Measurements from ENCODE around the gene PLEKHG4B.
"Not testable (repeated sequence)": the region's sequence is repeated elsewhere in the genome, so short reads cannot be mapped to it uniquely, and the experiment has no call there.

The PLEKHG4B gene

GRCh38 chr5:191949-192690 is 100.2 kb downstream of the PLEKHG4B start:
- Histone ChIP-seq H3K4me3 (ENCODE audit: insufficient read depth, low read depth, low read length, poor library complexity, severe bottlenecking) (no peak overlapping the region), H3K36me3 (ENCODE audit: control insufficient read depth, insufficient read depth, low read length) (no peaks in the 10 kb centered on the region), H3K27me3 (replicated peaks; ENCODE audit: control insufficient read depth, insufficient read depth, low read length, poor library complexity, severe bottlenecking) (no peaks in the 10 kb centered on the region), H3K4me1 (ENCODE audit: control insufficient read depth, insufficient read depth, low read length, poor library complexity, severe bottlenecking) (peaks cover 3% of the 10 kb centered on the region), H3K27ac (ENCODE audit: insufficient read depth, low read length, poor library complexity, severe bottlenecking) (no peak overlapping the region), H3K9me3 (ENCODE audit: control insufficient read depth, low read length) (no peaks in the 10 kb centered on the region)
- no peak for DNase-seq

GRCh38 chr5:192691-192969 is 100.7 kb downstream of the PLEKHG4B start:
- H3K36me3 ChIP-seq (ENCODE audit: control insufficient read depth, insufficient read depth, low read length): no peaks in the 10 kb centered on the region
- H3K9me3 ChIP-seq (ENCODE audit: control insufficient read depth, low read length): no peaks in the 10 kb centered on the region
- no peak overlapping the region for H3K27ac ChIP-seq (ENCODE audit: insufficient read depth, low read length, poor library complexity, severe bottlenecking)
- H3K27me3 ChIP-seq (replicated peaks; ENCODE audit: control insufficient read depth, insufficient read depth, low read length, poor library complexity, severe bottlenecking): no peaks in the 10 kb centered on the region
- no peak overlapping the region for H3K4me3 ChIP-seq (ENCODE audit: insufficient read depth, low read depth, low read length, poor library complexity, severe bottlenecking)
- no peak for DNase-seq
- peaks cover 3% of the 10 kb centered on the region for H3K4me1 ChIP-seq (ENCODE audit: control insufficient read depth, insufficient read depth, low read length, poor library complexity, severe bottlenecking)

- Histone ChIP-seq H3K4me3 (ENCODE audit: insufficient read depth, low read depth, low read length, poor library complexity, severe bottlenecking) (no peak overlapping the region), H3K36me3 (ENCODE audit: control insufficient read depth, insufficient read depth, low read length) (no peaks in the 10 kb centered on the region), H3K9me3 (ENCODE audit: control insufficient read depth, low read length) (no peaks in the 10 kb centered on the region), H3K27me3 (replicated peaks; ENCODE audit: control insufficient read depth, insufficient read depth, low read length, poor library complexity, severe bottlenecking) (no peaks in the 10 kb centered on the region), H3K27ac (ENCODE audit: insufficient read depth, low read length, poor library complexity, severe bottlenecking) (no peak overlapping the region), H3K4me1 (ENCODE audit: control insufficient read depth, insufficient read depth, low read length, poor library complexity, severe bottlenecking) (peaks cover 3% of the 10 kb centered on the region)
- DNase-seq: no peak
Observed at GRCh38 chr5:192970-193831, 101.2 kb downstream of the PLEKHG4B start.

GRCh38 chr5:194102-194501 is 102.1 kb downstream of the PLEKHG4B start:
- Histone ChIP-seq H3K36me3 (ENCODE audit: control insufficient read depth, insufficient read depth, low read length) (no peaks in the 10 kb centered on the region), H3K4me3 (ENCODE audit: insufficient read depth, low read depth, low read length, poor library complexity, severe bottlenecking) (no peak overlapping the region), H3K27me3 (replicated peaks; ENCODE audit: control insufficient read depth, insufficient read depth, low read length, poor library complexity, severe bottlenecking) (no peaks in the 10 kb centered on the region), H3K4me1 (ENCODE audit: control insufficient read depth, insufficient read depth, low read length, poor library complexity, severe bottlenecking) (no peaks in the 10 kb centered on the region), H3K27ac (ENCODE audit: insufficient read depth, low read length, poor library complexity, severe bottlenecking) (no peak overlapping the region), H3K9me3 (ENCODE audit: control insufficient read depth, low read length) (no peaks in the 10 kb centered on the region)
- no peak for DNase-seq

GRCh38 chr5:194603-195209 is 102.7 kb downstream of the PLEKHG4B start:
- Histone ChIP-seq H3K27me3 (replicated peaks; ENCODE audit: control insufficient read depth, insufficient read depth, low read length, poor library complexity, severe bottlenecking) (no peaks in the 10 kb centered on the region), H3K27ac (ENCODE audit: insufficient read depth, low read length, poor library complexity, severe bottlenecking) (no peak overlapping the region), H3K4me1 (ENCODE audit: control insufficient read depth, insufficient read depth, low read length, poor library complexity, severe bottlenecking) (no peaks in the 10 kb centered on the region), H3K4me3 (ENCODE audit: insufficient read depth, low read depth, low read length, poor library complexity, severe bottlenecking) (no peak overlapping the region), H3K9me3 (ENCODE audit: control insufficient read depth, low read length) (no peaks in the 10 kb centered on the region), H3K36me3 (ENCODE audit: control insufficient read depth, insufficient read depth, low read length) (no peaks in the 10 kb centered on the region)
- DNase-seq: no peak

DNA sequence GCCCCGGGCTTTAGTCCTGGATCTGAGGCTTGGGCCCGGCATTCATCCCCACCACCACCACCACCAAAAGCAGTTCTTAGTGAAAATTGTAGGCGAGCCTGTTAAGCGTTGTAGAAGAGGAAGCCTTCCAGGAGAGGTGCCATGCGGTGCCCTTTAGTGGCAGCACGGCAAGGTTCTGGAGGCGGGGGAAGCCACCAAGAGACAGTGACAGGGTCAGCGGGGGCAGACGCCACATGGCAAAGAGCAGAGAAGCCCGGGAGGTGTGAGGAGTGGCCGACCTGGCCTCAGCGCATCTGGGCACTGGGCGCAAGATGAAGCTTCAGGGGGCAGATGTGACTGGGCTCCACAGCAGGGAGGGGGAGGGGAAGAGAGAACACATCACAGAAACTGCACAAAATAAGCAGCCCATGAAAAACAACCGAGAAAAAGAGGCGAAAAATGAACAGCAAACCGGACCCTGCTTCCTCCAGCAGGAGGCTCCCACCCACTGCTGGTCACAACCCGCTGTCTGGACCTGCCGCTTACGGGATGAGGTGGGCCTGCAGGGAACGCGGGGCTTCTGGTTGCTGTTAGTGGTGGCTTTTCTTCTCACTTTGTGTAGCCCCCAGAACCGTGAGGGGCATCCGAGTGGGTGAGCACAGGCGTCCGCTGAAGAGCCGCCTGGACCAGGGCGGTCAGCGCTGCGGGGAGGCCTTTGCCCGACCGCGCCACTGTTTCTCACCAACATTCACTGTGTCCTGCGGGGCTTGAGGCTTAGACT is 103.6 kb downstream of the PLEKHG4B start:
- H3K36me3 ChIP-seq (ENCODE audit: control insufficient read depth, insufficient read depth, low read length): no peaks in the 10 kb centered on the region
- H3K27me3 ChIP-seq (replicated peaks; ENCODE audit: control insufficient read depth, insufficient read depth, low read length, poor library complexity, severe bottlenecking): no peaks in the 10 kb centered on the region
- DNase-seq: no peak
- no peaks in the 10 kb centered on the region for H3K4me1 ChIP-seq (ENCODE audit: control insufficient read depth, insufficient read depth, low read length, poor library complexity, severe bottlenecking)
- no peaks in the 10 kb centered on the region for H3K9me3 ChIP-seq (ENCODE audit: control insufficient read depth, low read length)
- H3K4me3 ChIP-seq (ENCODE audit: insufficient read depth, low read depth, low read length, poor library complexity, severe bottlenecking): no peak overlapping the region
- no peak overlapping the region for H3K27ac ChIP-seq (ENCODE audit: insufficient read depth, low read length, poor library complexity, severe bottlenecking)

DNA sequence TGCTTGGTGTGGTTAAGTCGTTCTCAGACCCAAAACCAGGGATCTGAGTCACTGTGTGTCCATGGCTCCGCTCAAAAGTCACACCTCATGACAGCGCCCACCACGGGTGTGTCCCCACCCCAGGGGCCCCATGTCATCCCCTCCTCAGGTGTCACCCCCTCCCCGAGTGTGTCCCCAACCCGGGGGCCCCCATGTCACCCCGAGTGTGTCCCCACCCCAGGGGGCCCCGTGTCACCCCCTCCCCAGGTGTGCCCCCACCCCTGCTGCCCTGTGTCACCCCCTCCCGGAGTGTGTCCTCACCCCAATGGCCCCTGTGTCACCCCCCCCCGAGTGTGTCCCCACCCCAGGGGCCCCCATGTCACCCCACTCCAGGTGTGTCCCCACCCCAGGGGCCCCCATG is 104.4 kb downstream of the PLEKHG4B start:
- no peak for DNase-seq
- Histone ChIP-seq H3K27ac (ENCODE audit: insufficient read depth, low read length, poor library complexity, severe bottlenecking) (no peak overlapping the region), H3K4me3 (ENCODE audit: insufficient read depth, low read depth, low read length, poor library complexity, severe bottlenecking) (no peak overlapping the region), H3K4me1 (ENCODE audit: control insufficient read depth, insufficient read depth, low read length, poor library complexity, severe bottlenecking) (no peaks in the 10 kb centered on the region), H3K9me3 (ENCODE audit: control insufficient read depth, low read length) (no peaks in the 10 kb centered on the region), H3K36me3 (ENCODE audit: control insufficient read depth, insufficient read depth, low read length) (no peaks in the 10 kb centered on the region), H3K27me3 (replicated peaks; ENCODE audit: control insufficient read depth, insufficient read depth, low read length, poor library complexity, severe bottlenecking) (no peaks in the 10 kb centered on the region)

DNA sequence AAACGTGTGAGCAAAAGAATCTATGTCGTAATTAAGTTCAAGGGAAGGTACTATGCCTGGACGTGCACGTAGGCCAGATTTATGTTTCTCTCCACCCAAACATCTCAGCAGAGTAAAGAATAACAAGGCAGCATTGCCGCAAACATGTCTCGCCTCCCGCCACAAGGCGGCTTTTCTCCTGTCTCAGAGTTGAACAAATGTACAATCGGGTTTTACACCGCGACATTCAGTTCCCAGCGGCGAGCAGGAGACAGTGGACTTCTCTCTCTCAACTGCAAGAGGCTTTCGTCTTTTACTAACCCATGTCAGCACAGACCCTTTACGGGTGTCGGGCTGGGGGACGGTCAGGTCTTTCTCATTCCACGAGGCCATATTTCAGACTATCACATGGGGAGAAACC is 105.1 kb downstream of the PLEKHG4B start:
- H3K4me1 ChIP-seq (ENCODE audit: control insufficient read depth, insufficient read depth, low read length, poor library complexity, severe bottlenecking); H3K27ac ChIP-seq (ENCODE audit: insufficient read depth, low read length, poor library complexity, severe bottlenecking); H3K4me3 ChIP-seq (ENCODE audit: insufficient read depth, low read depth, low read length, poor library complexity, severe bottlenecking); H3K36me3 ChIP-seq (ENCODE audit: control insufficient read depth, insufficient read depth, low read length); H3K9me3 ChIP-seq (ENCODE audit: control insufficient read depth, low read length); H3K27me3 ChIP-seq (replicated peaks; ENCODE audit: control insufficient read depth, insufficient read depth, low read length, poor library complexity, severe bottlenecking); DNase-seq: not testable (repeated sequence)

- no peaks in the 10 kb centered on the region for H3K9me3 ChIP-seq (ENCODE audit: control insufficient read depth, low read length)
- no peak overlapping the region for H3K27ac ChIP-seq (ENCODE audit: insufficient read depth, low read length, poor library complexity, severe bottlenecking)
- no peaks in the 10 kb centered on the region for H3K4me1 ChIP-seq (ENCODE audit: control insufficient read depth, insufficient read depth, low read length, poor library complexity, severe bottlenecking)
- no peak for DNase-seq
- H3K27me3 ChIP-seq (replicated peaks; ENCODE audit: control insufficient read depth, insufficient read depth, low read length, poor library complexity, severe bottlenecking): no peaks in the 10 kb centered on the region
- H3K36me3 ChIP-seq (ENCODE audit: control insufficient read depth, insufficient read depth, low read length): no peaks in the 10 kb centered on the region
- no peak overlapping the region for H3K4me3 ChIP-seq (ENCODE audit: insufficient read depth, low read depth, low read length, poor library complexity, severe bottlenecking)
Observed at GRCh38 chr5:197892-198489, 106.0 kb downstream of the PLEKHG4B start.

All from effector memory CD4-positive, alpha-beta T cell (primary cell).